ENCODE measurements around the gene TIGD7. TPM values are rescaled to one million over a fixed set of nuclear protein-coding genes. Genes with fewer than 3 reads are reported as not detected.

TIGD7 gene
- total and polyA plus RNA-seq, 2 of the 8 experiments (the other 6 are each of a cell fraction or from before 2014, with no cell fraction given), result 3.0 to 8.9 TPM

- no peak overlapping the region for H3K56ac ChIP-seq (replicated peaks; ENCODE audit: insufficient read length, low read depth, low read length)
- FAIRE-seq, result no peak
- CTCF ChIA-PET (ENCODE audit: partially characterized antibody), result interaction anchor here (0.6 to 2.5 kb wide), 3 partner anchors 9 to 204 kb away, joined by 3 to 24 read pairs (median 4); no protein-coding TSS in a partner anchor
Observed at GRCh38 chr16:3276679-3277078, 28.6 kb downstream of the TIGD7 start.

More at GRCh38 chr16:3276679-3277078, 28.6 kb downstream of the TIGD7 start:
- Histone ChIP-seq H4K91ac (replicated peaks; ENCODE audit: insufficient read length, low read length) (no peak overlapping the region), H2BK12ac (ENCODE audit: low read depth, low read length) (no peak overlapping the region), H2BK20ac (ENCODE audit: low read length) (no peak overlapping the region), H3K4me3 (ENCODE audit: extremely low read depth in 1 of 4, insufficient read depth in 2 of 4, low read depth in 3 of 4, low read length in 4 of 4) (no peak overlapping the region), H3K9ac (replicated peaks in 1 of 4; ENCODE audit: extremely low read depth in 1 of 4, low read depth in 3 of 4, low read length in 3 of 4) (no peak overlapping the region), H4K8ac (ENCODE audit: extremely low read depth, insufficient read depth, low read length) (no peak overlapping the region), H3K27ac (ENCODE audit: low read depth, low read length) (no peak overlapping the region), H3K27me3 (replicated peaks in 1 of 4; ENCODE audit: control insufficient read depth in 3 of 4, extremely low read depth in 1 of 4, insufficient read depth in 3 of 4, low read length in 3 of 4) (no peaks in the 10 kb centered on the region; a peak in 1 of 7 replicates), H2AFZ (ENCODE audit: low read length) (no peak overlapping the region), H3K4me2 (ENCODE audit: insufficient read depth in 1 of 2, low read depth in 2 of 2, low read length in 2 of 2) (no peak overlapping the region), H4K5ac (ENCODE audit: insufficient read length, low read depth, low read length) (no peak overlapping the region), H3K79me2 (ENCODE audit: control insufficient read depth in 1 of 2, insufficient read depth in 2 of 2, low read length in 2 of 2) (no peaks in the 10 kb centered on the region), H2BK120ac (replicated peaks; ENCODE audit: low read depth, low read length) (no peak overlapping the region), H3K23me2 (ENCODE audit: low read depth, low read length) (no peaks in the 10 kb centered on the region; the same call in 1 of the 2 replicates), H3K79me1 (ENCODE audit: low read depth, low read length) (no peaks in the 10 kb centered on the region), H2AK5ac (ENCODE audit: low read depth, low read length) (no peak overlapping the region), H4K20me1 (replicated peaks in 1 of 2; ENCODE audit: control insufficient read depth in 1 of 2, insufficient read depth in 2 of 2, low read length in 2 of 2) (no peaks in the 10 kb centered on the region), H3K4ac (replicated peaks; ENCODE audit: insufficient read length, low read depth, low read length) (no peak overlapping the region), H3K9me3 (ENCODE audit: insufficient read depth in 2 of 2, low read depth in 1 of 2, low read length in 1 of 2) (peaks cover 0 to 3% of the 10 kb centered on the region in 2 experiments; a peak in 1 of 4 replicates), H3K36me3 (ENCODE audit: control insufficient read depth in 2 of 4, insufficient read depth in 4 of 4, low read length in 3 of 4) (no peaks in the 10 kb centered on the region), H3K23ac (ENCODE audit: insufficient read length) (no peak overlapping the region), H3K18ac (ENCODE audit: extremely low read depth, low read length) (no peak overlapping the region), H2BK5ac (ENCODE audit: low read depth, low read length) (no peak overlapping the region), H3K14ac (ENCODE audit: insufficient read length) (no peak overlapping the region), H2BK15ac (ENCODE audit: low read length) (no peak overlapping the region), H3K4me1 (replicated peaks in 1 of 4; ENCODE audit: control insufficient read depth in 3 of 4, insufficient read depth in 4 of 4, low read length in 3 of 4) (no peaks in the 10 kb centered on the region)
- TF ChIP-seq CTCF (IDR thresholded peaks at IDR 0.05; ENCODE audit: control extremely low read depth in 1 of 3, insufficient read depth in 1 of 3, low read depth in 1 of 3, low read length in 3 of 3), result no peak
- no peak for TF ChIP-seq SP2 (IDR thresholded peaks at IDR 0.05; ENCODE audit: low read length)
- no peak for TF ChIP-seq PHF8 (conservative IDR thresholded peaks at IDR 0.05; ENCODE audit: low read depth, low read length)
- 85% methylated on average over 5 of the region's 5 CpGs; no CpG with 5 or more reads in 1 of the 2 experiments for WGBS, 2 experiments (ENCODE audit: extremely low coverage in 1 of 2, insufficient coverage in 1 of 2, insufficient read length in 1 of 2, insufficient replicate concordance in 2 of 2, low coverage in 1 of 2, low lambda C conversion rate in 2 of 2, missing lambda C conversion rate in 1 of 2)
- no peak for DNase-seq (ENCODE audit: low read depth in 1 of 2, low spot score in 2 of 2)
- POLR2A ChIA-PET (ENCODE audit: partially characterized antibody), result interaction anchor here (0.6 to 1.7 kb wide), 3 partner anchors 9 to 133 kb away, joined by 5 to 6 read pairs (median 5); no protein-coding TSS in a partner anchor
